Measurements from ENCODE around the gene DDX3X. TPM values are rescaled to one million over a fixed set of nuclear protein-coding genes. Genes with fewer than 3 reads are reported as not detected.

Gene DDX3X
- total and polyA plus RNA-seq, 2 experiments from 2014 or later, result 68.1 to 239 TPM

Small RNA genes lying within 50 kb of the gene (small RNA-seq; reads per million reads assigned to genes)
- gene RF00019 (ENCODE audit: low replicate concordance) (not detected), gene RNA5SP502 (ENCODE audit: low replicate concordance) (not detected)

Other genes with a start within 250 kb of the DDX3X start
- 305 and 329 TPM in 2 replicates for gene USP9X, start 248.7 kb upstream of the DDX3X start, total RNA-seq (2014; rRNA removed; shearing (Covaris generic))
- 48.7 and 62.2 TPM in 2 replicates for gene USP9X, start 248.7 kb upstream of the DDX3X start, polyA plus RNA-seq (2016; fragmentation: Nextera tagmentation; extraction: Ambion mirVana)
- gene NYX, start 113.2 kb downstream of the DDX3X start, total RNA-seq (2014; rRNA removed; shearing (Covaris generic)), result 0.21 TPM in 1 of 2 replicates, not detected in the other
- gene NYX, start 113.2 kb downstream of the DDX3X start, polyA plus RNA-seq (2016; fragmentation: Nextera tagmentation; extraction: Ambion mirVana), result 0.34 TPM in 1 of 2 replicates, not detected in the other

All from GM23338 (cell line).